HG03025 (cell line): Measurements from ENCODE around the gene RAB17.
A peak's percentile ranks its signal among the peaks of the same experiment; 100 is the strongest.

ENCODE experiments used
- ATAC-seq: cut with Tn5 transposase; IDR thresholded peaks from one replicate; pipeline ENCODE4 v1.9.1; 2021; ENCODE audit warnings: mild to moderate bottlenecking, moderate library complexity; ENCODE audit not compliant: unreplicated experiment, low FRiP score

RAB17 gene

GRCh38 chr2:237540223-237540775, 50.2 kb downstream of the RAB17 start:
- no peak for ATAC-seq

DNA sequence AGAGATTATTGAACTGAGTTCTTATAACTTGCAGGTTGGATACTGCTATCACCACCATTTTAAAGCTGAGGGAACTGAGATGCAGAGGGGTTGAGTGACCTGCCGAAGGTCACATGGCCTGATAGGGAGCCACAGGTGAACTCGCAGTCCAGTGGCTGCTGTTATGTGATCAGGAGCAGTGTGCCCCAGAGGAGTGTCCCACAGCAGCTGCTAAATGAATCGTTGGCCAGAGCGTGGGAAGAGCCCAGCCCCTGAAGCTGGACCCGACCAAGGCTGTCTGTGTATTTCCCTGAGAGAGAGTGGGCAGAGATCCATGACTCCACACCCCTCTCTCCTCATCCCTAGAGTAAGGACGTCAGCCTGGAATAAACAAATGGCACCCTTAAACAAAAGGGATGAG, 50.9 kb downstream of the RAB17 start:
- no peak for ATAC-seq

GRCh38 chr2:237538901-237539300, 51.6 kb downstream of the RAB17 start:
- no peak for ATAC-seq

DNA sequence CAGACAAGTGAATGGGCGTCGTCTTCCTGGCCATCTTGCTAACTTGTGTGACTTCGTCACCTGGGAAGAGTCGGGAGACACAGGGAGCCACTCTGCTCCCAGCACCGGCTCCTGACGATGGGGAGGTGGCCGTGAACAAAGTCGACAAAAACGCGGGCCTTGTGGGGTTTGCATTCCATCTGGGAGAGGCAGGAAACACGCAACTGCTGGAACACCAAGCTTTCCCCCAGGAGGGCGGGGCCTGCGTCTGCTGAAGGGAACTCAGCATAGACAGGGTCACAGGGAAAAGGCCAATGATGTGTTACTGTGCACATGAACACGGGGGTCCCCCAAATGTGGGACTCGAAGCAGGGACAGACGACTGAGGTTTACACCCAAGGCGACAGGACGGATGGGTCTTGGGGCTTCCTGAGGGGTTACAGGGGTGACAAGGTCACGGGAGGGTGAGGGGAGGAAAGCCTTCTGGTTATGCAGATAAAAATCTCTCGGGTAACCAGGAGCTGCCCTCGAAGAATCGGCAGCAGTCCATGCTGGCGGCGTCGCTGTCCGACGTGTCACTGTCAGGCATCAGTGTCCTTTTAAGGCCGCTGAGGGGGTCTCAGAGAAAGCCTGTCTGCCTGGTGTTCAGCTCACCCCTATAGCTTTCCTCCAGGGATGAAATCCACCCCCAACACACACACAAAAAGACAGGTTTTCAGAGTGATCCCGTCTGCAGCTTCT, 52.4 kb downstream of the RAB17 start:
- ATAC-seq, result no peak

GRCh38 chr2:237536617-237537016, 53.9 kb downstream of the RAB17 start:
- ATAC-seq, result no peak

DNA sequence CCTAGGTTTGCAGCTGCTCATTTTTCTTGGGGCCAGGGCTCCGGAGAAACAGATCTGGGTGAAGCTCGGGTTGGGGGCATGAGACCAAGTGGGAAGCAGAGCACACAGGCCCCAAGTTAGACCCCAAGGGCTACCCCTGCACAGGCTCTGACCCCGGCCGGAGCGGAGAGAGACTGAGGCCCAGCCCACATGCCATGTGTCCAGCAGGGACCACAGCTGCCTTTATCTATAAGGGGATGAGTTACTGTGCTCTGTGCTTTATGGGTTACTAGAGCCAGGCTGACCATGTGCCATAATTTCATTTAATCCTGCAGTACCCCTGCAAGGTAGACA, 54.5 kb downstream of the RAB17 start:
- no peak for ATAC-seq

- no peak for ATAC-seq
These were observed 55.0 kb downstream of the RAB17 start for GRCh38 chr2:237535385-237536082.

DNA sequence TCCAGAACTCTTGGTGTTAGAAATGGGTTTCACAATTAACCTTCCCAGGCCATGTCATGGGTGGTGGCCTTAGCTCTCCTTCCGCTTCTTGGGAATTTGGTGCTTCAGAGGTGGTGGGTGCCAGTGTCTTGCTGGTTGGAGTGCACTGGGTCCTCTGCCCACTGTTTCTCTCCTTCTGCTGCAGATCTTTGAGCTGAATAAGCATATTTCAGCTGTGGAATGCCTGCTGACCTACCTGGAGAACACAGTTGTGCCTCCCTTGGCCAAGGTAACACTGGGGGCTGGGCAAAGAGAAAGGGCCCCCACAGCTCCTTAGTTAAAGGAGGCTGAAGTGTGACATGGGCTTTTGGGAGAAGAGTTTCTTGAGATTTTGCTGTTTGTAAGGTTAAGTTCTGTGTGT, 56.2 kb downstream of the RAB17 start:
- ATAC-seq, result no peak

DNA sequence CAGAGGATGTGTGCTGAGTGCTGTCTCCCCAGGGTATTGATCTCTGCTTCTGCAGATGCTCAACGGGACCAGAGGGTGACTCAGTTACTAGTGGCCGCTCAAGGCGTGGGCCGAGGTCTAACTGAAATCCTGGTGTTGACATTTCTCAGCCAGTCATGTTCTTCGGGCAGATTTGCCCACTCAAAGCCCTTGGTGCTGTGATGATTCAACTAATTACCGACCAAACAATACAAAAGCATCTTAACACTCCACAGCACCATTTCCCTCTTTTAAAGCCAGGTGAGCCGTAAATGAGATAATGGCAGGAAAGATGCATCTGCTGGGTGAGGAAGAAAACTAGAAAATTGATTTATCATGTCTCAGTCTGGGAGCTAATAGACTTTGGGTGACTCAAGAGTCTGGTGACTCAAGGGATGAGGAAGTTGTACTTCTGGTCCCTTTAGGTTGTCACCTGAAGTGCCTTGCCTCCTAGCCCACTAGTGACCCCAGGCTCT, 56.8 kb downstream of the RAB17 start:
- ATAC-seq, result no peak

- ATAC-seq, result no peak
These were observed 58.4 kb downstream of the RAB17 start for GRCh38 chr2:237532160-237532559.

GRCh38 chr2:237530472-237531433, 59.8 kb downstream of the RAB17 start:
- ATAC-seq, result peak; percentile 82

GRCh38 chr2:237529452-237530402, 60.8 kb downstream of the RAB17 start:
- peak; percentile 79 for ATAC-seq

DNA sequence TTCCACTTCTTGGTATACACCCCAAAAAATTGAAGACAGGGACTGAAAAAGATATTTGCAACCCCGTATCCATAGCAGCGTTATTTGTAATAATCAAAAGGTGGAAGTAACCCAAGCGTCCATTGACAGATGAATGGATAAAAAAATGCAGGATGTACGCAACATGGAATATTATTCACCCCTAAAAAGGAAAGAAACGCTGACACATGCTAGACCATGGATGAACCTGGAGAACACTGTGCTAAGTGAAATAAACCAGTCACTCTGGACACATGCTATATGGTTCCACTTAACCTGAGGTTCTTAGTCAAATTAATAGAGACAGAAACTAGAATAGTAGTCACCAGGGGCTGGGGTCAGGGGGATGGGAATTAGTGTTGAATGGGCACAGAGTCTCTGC, 62.8 kb downstream of the RAB17 start:
- no peak for ATAC-seq

- ATAC-seq, result no peak
These were observed 63.3 kb downstream of the RAB17 start for GRCh38 chr2:237527233-237527632.

DNA sequence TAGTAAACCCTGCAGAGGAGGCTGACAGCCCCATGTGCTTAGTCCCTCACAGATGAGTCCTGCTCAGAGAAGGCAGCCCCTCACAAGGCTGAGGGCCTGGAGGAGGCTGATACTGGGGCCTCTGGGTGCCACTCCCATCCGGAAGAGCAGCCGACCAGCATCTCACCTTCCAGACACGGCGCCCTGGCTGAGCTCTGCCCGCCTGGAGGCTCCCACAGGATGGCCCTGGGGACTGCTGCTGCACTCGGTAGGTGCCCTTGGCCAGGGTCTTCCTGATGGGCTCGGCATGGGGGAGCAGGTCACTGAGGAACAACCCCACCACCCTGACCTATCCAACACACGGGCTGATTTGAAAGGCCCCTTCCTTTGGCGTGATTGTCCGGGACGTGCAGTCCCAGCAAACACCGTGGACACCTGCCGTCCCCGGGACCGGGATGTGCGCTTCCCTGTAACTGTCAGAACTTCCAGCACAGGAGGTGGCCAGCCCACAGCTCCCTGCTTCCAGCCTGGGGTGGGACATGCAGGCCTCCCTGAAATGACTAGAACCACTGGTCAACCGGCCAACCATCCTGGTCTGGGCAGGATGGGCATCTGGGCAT, 64.9 kb downstream of the RAB17 start:
- no peak for ATAC-seq

DNA sequence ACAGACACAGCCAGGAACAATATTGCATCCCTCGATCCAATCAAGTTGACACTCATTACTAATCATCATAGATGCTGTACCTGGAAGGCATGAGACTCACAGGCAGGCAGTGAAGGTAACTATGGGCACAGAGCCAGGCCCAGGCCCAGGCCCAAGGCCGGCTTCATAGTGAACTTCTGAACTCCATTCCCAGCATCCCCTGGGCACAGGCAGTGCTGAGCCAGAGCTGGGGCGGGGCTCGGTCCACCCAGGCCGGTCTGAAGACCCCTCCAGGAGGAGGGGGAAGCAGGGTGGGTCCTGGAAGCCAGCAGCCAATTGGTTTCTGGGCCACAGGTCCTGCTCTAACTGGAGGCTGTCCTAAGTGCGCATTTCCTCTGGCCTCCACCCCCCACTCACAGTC, 65.9 kb downstream of the RAB17 start:
- no peak for ATAC-seq
